Erythroblast (primary cell): Measurements from ENCODE around the gene DAGLA.

Experiments used
- GATA1 ChIP-seq: IDR thresholded peaks from 2 replicates; pipeline ENCODE4 v1.6.1; 2011; ENCODE audit warnings: low read depth, mild to moderate bottlenecking, control low read depth, low read length, moderate library complexity
- POLR2A ChIP-seq: IDR thresholded peaks from 2 replicates; pipeline ENCODE4 v1.6.1; 2011; ENCODE audit warnings: mild to moderate bottlenecking, low read length

- TF ChIP-seq POLR2A (no peak), GATA1 (no peak)
These were observed 895 bp upstream of the DAGLA start for GRCh38 chr11:61679296-61679695.
